NCI-H1694 treated with DMSO at 0.1 percent for 48 hours (cell line): Measurements from ENCODE around the gene NFX1.

Source experiments
- DNase-seq: peaks from one replicate; lab custom pipeline; 2025; lab: John Stamatoyannopoulos, UW

The NFX1 gene

DNA sequence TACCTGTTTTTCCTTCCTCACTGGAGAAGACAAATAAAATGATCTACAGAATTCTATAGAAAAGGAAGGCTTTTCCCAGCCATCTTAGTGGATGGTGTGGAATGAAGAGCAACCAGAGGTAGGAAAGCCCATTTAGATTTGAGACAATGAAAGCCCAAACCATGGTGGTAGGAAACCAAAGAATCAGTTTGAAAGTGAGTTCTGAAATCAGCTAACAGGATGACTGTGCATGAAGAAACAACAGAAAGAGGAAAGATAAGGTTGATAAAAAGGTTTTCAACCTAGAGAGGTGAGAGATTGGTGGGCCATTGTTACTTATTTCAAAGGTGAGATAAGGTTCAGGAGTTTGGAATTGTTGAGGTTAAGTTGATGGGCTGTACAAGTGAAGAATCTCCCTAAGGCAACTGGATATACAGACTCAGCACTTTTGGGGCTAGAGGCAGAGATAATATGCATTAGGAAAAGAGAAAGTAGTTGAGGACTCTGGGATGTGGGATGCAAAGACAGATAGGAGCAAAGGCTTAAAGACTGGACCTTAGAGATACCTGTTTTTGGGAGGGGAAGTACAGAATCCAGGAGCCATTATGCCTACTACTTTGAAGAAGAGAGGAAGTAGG lies 23.1 kb upstream of the NFX1 start:
- DNase-seq, result no peak

DNA sequence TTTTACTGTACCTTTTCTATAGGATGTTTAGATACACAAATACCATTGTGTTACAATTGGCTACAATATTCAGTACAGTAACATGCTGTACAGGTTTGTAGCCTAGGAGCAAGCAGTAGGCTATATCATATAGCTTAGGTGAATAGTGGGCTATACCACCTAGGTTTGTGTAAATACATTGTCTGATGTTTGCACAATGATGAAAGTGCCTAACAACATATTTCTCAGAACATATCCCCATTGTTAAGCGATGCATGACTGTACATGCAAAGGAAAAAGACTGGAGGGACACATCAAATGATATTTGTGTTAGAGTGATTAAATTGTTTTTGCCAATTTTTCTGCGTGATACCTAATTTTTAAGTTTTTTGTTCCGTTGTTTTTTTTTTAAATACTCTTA lies 20.2 kb upstream of the NFX1 start:
- DNase-seq, result no peak

DNA sequence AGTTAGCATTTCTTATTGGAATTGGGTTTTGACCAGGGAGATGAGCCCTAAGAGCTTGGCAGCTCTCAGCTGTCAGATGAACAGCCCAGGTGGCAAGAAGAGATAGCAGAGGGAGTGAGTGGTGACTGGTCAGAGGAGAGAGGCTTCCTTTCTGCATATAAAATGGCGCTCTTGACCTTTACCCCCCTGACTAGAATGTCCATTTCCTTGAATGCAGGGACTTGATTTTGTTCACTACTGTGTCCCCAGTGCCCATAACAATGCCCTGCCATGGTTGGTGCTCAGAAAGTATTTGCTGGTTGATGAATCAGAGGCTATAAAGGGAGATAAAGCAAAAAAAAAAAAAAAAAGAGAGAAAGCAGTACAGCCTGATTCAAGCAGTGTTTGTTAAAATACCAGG lies 18.3 kb upstream of the NFX1 start:
- DNase-seq, result no peak

DNA sequence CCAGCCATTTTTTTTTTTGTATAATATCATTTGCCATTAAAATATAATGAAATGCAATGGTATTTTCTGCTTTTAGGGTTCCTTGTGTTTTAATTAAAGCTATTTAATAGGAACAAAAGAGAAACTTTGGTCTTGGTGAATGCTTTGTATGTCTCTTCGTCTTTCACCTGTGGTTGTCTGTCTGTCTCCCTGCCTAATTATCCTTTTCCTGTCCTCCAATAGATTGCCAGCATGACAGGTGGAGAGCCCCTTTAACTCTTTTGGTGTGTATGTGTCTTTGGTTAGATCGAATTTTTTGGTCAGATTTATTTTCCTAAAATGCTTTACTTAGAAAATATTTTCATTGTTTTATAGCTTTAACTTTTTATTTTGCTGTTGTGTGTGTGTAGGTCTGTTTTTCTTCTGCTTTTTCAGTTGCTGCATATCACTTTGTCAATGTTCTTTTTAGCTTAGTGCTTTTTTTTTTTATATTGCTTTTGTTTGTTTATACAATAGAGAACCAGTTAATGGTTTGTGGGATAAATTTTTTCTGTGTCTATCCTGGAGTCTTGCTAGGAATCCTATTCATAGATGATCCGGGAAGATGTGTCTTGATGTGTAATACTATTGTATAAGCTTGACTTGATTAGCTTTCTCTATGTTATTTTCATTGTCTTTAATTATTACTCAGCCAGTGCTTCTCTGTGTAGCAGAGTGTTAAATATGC lies 16.9 kb upstream of the NFX1 start:
- DNase-seq, result no peak

DNA sequence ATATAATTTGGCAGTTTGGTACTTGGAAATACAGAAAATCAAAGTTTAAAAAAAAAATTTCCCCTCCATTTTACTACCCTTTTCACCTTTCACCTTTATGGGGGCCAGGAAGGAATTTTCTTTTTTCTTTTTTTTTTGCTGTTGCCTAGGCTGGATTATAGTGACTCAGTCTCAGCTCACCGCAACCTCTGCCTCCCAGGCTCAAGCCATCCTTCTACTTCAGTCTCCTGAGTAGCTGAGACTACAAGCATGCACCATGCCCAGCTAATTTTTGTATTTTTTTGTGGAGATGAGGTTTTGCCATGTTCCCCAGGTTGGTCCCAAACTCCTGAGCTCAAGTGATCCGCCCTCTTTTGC lies 16.4 kb upstream of the NFX1 start:
- no peak for DNase-seq

- no peak for DNase-seq
Measured at GRCh38 chr9:33277484-33277883, 12.8 kb upstream of the NFX1 start.

DNA sequence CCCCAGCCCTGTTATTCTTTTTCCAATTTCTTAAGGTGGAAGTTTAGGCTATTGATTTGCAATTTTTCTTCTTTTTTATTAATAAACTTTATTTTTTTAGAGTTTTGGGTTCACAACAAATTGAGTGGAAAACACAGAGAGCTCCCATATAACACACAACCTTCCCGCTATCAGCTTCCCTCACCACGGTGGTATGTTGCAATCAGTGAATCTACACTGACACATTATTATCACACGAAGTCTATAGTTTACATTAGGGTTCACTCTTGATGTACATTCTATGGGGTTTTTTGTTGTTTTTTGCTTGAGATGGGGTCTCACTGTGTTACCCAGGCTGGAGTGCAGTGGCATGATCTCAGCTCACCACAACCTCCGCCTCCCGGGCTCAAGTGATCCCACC lies 4.8 kb upstream of the NFX1 start:
- DNase-seq, result no peak

GRCh38 chr9:33287087-33287490 lies 3.2 kb upstream of the NFX1 start:
- DNase-seq, result peak; percentile 68

DNA sequence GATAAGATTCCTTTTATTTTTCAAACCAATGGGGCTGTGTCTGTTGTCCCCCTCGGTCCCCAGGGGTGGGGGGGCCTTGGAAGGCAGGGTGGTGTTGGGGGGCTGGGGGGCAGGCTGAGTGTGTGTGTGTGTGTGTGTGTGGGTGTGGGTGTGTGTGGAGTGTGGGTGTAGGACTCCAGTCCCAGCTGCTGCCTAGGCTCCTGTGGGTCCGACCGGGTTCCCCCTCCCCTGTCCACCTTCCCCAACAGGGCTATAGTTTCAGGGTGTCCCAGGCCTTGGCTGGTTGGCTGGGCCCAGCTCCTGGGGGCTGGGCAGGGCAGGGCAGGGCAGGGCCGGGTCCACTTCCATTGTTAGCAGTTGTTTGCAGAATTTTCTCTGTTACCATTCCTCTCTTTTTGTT lies 2.1 kb upstream of the NFX1 start:
- DNase-seq, result no peak

DNA sequence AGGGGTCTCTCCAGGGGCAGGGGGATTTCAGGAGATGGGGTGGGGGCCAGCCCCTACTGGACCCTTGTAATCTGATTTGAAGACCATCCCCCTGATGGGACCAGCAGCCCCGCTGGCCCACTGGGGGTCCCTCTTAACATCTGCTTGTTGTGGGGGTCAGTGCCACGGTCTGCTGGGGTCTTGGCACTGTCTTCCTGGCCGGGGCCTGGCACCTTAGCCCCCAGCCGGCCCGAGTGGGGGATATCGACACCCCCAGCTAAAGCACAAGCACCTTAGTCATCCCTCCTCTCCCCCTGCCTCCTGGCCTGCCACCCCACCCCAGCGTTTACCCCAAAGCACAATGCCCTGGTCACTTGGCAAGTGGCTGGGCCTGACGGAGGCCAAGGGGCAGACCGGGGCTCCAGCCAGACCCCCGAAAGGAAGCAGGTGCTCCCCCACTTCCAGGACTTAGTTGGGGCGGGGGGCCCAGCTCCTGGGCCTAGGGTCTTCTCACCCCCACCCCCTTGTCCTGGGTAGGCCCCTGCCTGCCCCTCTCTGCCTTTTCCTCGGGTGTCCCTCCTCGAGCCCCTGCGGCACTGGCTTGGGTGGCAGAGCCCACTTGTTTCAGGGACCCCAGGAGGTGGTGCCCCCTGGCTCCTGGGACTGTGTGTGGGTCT lies 1.4 kb upstream of the NFX1 start:
- no peak for DNase-seq

GRCh38 chr9:33289496-33289895 lies 820 bp upstream of the NFX1 start:
- no peak for DNase-seq

GRCh38 chr9:33289936-33290246 lies 425 bp upstream of the NFX1 start:
- no peak for DNase-seq

GRCh38 chr9:33291031-33291397 lies 698 bp downstream of the NFX1 start:
- DNase-seq, result peak; percentile 13

DNA sequence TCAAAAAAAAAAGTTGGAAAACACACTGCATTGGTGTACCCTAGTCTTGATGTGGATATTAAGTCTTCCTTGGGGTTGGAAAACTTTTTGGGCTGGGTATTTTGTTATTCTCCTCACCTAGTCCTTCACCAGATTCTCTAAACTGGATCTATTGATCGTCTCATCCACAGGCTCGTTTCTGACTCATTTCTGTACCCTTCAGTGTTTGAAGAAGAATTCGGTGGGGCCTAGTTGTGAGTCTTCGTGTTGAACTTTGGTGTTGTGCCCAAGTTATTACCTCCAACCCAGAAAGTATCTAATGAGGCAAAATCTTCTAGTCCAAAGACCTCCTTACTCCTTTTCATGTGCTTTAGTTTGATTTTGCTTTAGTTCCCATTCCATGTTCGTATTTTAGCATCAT lies 1.6 kb downstream of the NFX1 start:
- DNase-seq, result no peak

DNA sequence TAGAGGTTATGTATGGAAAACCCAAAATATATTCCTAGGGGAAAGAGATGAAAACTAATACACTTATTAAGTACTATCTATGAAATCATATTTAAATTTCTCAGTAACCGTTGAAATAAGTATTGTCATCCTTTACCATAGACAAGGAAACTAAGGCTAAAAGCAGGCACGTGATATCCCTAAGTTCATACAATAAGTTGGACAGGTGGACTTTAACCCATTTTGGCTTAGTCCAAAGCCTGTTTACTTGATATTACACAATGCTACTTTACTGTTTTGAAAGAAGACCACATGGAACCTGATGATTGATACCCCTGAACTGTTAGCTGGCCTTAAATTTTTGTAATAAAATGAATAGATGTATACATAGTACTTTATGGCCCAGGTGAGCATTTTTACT lies 3.5 kb downstream of the NFX1 start:
- no peak for DNase-seq

GRCh38 chr9:33294670-33295432 lies 4.5 kb downstream of the NFX1 start:
- DNase-seq, result no peak

GRCh38 chr9:33295571-33295970 lies 5.3 kb downstream of the NFX1 start:
- DNase-seq, result no peak

DNA sequence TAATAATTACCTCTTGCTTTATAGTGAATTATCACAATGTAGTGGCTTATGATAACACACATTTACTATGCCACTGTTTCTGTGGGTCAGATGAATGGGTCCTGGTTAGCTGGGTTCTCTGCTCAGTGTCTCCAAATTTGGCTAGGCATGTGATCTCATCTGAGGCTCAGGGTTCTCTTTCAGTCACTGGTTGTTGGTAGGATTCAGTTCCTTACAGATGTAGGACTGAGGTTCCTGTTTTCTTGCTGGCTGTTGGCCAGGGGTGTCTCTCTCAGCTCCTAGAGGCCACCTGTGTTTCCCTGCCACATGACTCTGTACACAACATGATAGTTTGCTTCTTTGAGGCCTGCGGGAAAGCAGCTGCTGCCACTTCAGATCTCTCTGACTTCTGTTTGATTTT lies 7.1 kb downstream of the NFX1 start:
- no peak for DNase-seq

DNA sequence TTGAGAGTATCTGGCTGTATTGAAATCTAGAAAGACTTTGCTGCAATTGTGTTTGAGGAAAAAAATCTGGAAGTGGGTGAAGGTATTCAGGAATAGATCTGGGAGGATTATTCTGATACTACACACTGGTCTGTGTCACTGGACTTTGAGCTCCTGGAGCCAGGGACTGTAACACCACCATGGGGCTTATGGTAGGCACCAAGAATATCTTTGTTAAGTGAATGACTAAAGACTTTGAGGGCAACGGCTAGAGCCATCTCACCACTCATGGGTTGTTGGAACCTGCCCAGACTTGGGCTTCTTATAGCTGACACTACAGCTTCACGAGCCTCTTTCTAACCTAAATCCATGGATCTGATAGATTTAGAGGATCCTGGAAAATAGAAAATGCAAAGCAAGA lies 10.2 kb downstream of the NFX1 start:
- no peak for DNase-seq

DNA sequence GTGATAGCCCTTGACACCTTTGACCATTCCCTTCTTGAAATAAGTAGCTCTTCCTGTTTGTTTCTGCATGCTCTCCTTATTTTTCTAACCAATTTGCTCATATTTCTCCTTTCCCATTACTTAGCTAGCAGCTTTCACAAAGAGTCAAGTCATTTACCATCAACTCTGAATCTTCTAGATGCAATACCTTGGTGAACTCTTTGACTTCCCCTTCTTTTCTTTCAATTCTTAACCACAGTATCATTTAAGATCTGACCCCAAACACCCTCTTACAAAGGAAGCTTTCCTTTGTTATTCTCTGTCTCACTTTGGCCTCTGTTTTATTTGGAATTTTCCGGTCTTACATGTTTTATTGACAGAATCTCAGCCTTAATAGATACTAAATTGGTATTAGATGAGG lies 14.0 kb downstream of the NFX1 start:
- DNase-seq, result no peak

DNA sequence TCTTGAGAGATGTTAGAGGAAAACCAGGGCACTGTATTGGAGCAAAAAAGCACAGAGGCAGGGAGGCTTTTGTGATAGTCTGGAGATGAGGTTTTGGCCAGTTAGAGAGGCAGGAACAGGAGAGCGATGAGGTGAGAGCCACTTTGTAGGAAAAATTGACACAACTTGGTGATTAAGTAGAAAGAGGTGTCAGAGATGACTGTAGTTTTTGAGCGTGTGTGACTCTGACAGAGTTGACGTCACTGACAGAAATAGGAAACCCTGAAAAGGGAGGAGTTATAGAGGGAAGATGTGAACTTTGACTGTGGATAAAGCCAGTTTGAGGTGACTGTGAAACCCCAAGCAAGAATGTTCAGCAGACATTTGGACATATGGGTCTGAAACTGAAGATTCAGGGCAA lies 15.7 kb downstream of the NFX1 start:
- no peak for DNase-seq

DNA sequence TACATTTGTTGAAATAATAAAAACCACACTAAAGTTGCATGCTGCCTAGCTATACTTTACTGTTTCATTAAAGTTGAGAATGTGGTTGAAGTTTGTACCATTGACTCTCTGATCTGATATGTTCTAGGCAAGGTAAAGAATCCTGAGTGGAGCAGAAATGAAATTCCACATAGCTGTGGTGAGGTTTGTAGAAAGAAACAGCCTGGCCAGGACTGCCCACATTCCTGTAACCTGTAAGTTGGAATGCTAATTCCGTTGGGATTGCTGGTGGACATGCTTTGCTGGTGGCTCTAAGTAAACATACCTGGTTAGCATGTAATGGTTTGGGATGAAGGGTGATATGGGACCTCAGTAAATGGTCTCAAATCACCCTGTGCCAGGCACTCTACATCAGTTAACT lies 16.8 kb downstream of the NFX1 start:
- no peak for DNase-seq

DNA sequence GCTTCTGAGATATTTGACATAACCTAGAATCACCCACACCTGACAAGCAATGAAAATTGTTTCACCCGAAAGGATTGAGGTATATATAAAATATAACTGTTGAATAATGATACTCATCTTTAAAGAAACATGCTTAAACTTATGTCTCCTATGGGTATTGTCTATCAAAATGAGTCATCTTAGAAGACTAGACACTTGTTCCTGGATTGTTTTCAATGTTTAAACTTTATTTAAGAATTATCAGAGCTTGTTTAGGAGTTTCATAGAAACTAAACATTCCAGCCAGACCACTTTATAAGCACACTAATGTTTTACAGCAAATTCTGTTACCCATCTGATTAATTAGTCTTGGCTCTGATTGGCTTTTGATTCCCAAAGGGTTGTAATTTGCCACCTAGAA lies 19.6 kb downstream of the NFX1 start:
- no peak for DNase-seq
